ENCODE measurements around the gene FAM222A.

Gene FAM222A

GRCh38 chr12:109713187-109714070, at the start of gene FAM222A:
FAM222A (plus strand) TSS chr12:109713825; CDS start chr12:109744147, 30,322 bp downstream.
- DNase-seq = peak; percentile 96

GRCh38 chr12:109664402-109664801, 49.2 kb upstream of the FAM222A start:
- no peak for DNase-seq

GRCh38 chr12:109666068-109666467, 47.6 kb upstream of the FAM222A start:
- DNase-seq = no peak

- peak; percentile 80 for DNase-seq
Observed at GRCh38 chr12:109670731-109671130, 42.9 kb upstream of the FAM222A start.

- no peak for DNase-seq
Observed at GRCh38 chr12:109671502-109671901, 42.1 kb upstream of the FAM222A start.

- DNase-seq = no peak
Observed at GRCh38 chr12:109673379-109673778, 40.2 kb upstream of the FAM222A start.

- DNase-seq = no peak
Observed at GRCh38 chr12:109673884-109674283, 39.7 kb upstream of the FAM222A start.

- DNase-seq = no peak
Observed at GRCh38 chr12:109675411-109675810, 38.2 kb upstream of the FAM222A start.

GRCh38 chr12:109677279-109677691, 36.3 kb upstream of the FAM222A start:
- DNase-seq = peak; percentile 98

GRCh38 chr12:109678719-109679118, 34.9 kb upstream of the FAM222A start:
- peak; percentile 9 for DNase-seq

- DNase-seq = peak; percentile 53
Observed at GRCh38 chr12:109679501-109680263, 33.9 kb upstream of the FAM222A start.

GRCh38 chr12:109680264-109681005, 33.2 kb upstream of the FAM222A start:
- peak; percentile 22 for DNase-seq

GRCh38 chr12:109681986-109682707, 31.5 kb upstream of the FAM222A start:
- no peak for DNase-seq

- no peak for DNase-seq
Observed at GRCh38 chr12:109682708-109683060, 30.9 kb upstream of the FAM222A start.

GRCh38 chr12:109683316-109683715, 30.3 kb upstream of the FAM222A start:
- no peak for DNase-seq

- no peak for DNase-seq
Observed at GRCh38 chr12:109685574-109686447, 27.8 kb upstream of the FAM222A start.

GRCh38 chr12:109686523-109686922, 27.1 kb upstream of the FAM222A start:
- DNase-seq = no peak

GRCh38 chr12:109687250-109687649, 26.4 kb upstream of the FAM222A start:
- DNase-seq = no peak

GRCh38 chr12:109689426-109689825, 24.2 kb upstream of the FAM222A start:
- DNase-seq = no peak

GRCh38 chr12:109693160-109693559, 20.5 kb upstream of the FAM222A start:
- DNase-seq = no peak
